Breast epithelium (tissue), 3 donors: ENCODE measurements around the gene CXCL12.

Experiments used
- CTCF ChIP-seq, 3 donors: fragments of 450-650 bp; IDR thresholded peaks; one replicate each; pipeline ENCODE4 v1.5.1; 2016 to 2017; ENCODE audit warnings: antibody characterized with exemption in 3 of 3, mild to moderate bottlenecking in 3 of 3, moderate library complexity in 3 of 3
- POLR2A ChIP-seq: fragments of 450-650 bp; IDR thresholded peaks from one replicate; pipeline ENCODE4 v1.6.1; 2016; ENCODE audit warnings: antibody characterized with exemption, mild to moderate bottlenecking, moderate library complexity
- POLR2AphosphoS5 ChIP-seq, 3 donors: sonication (generic); formaldehyde crosslinking; IDR thresholded peaks; one replicate each; pipeline ENCODE4 v1.6.1; 2017; ENCODE audit warnings: antibody characterized with exemption in 3 of 3

DNA sequence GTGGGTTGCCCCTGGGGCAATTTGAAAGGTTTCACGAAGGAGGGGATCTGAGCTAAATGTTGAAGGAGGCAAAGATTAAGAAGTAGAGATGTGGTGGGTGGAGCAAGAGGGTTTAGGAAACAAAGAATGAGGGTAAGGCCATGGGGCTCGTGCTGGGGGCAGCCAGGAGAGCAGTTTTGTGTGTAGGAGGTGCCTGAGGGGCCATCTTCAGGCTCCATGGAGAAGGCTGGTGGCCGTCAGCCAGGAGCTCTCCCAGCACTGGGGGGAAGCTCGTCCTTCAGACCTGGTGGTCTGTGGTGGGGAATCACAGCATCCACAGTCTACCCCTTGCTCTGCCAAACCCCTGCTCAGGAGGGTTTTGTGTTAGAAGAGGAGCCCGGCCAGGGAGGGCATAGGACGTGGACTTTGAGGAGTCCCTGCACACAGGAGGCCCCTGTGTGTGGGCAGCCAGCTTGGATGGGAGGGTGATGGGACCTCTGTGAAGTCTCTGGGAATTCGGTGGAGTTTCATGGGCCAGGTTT is 11.8 kb upstream of the CXCL12 start:
- TF ChIP-seq POLR2A (no peak), POLR2AphosphoS5 (IDR thresholded peaks at IDR 0.05) (no peak), CTCF (IDR thresholded peaks at IDR 0.05) (no peak)
